ENCODE data around the gene CCKAR.

DNA sequence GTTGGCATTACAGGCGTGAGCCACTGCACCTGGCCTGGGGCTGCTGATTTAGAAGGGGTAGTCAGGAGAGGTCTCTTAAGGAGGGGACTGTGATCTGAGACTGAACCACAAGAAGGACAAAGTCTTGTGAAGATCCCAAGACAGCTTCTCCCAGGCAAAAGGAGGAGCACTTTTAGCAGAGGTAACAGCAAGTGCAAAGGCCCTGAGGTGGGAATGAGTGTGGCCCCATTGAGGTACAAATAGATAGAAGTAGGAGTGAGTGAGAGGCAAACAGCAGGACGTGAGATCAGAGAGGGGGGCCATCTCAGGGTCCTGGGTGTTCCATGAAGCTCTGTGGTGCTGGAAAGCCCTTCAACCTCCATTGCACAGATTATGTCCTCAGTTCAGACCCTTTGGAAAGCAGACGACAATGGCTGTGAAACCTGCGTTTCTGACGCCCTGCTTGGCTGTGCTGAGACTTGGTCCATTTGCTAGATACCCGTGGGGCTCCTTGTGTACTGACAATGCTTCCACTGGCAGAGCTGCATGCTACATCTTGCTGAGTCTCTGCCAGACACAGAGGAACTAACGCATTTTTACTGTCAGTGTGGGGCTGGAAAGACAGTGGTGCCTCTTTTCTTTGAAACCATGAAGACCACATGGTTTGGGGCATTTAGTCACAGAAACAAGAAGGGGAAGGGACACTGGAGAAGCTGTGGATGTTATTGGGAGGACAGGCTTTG, 1.3 kb upstream of the CCKAR start:
- no peak for TF ChIP-seq CTCF (IDR thresholded peaks at IDR 0.05; ENCODE audit: poor library complexity)
- TF ChIP-seq EZH2phosphoT487 (IDR thresholded peaks at IDR 0.05; ENCODE audit: low read depth, severe bottlenecking, unreplicated experiment): no peak
- TF ChIP-seq EZH2 (IDR thresholded peaks at IDR 0.05; ENCODE audit: borderline replicate concordance): no peak
